GM21423 (cell line): Measurements from ENCODE around the gene ANAPC15.
A peak's percentile ranks its signal among the peaks of the same experiment; 100 is the strongest.

ENCODE experiments used
- ATAC-seq: cut with Tn5 transposase; IDR thresholded peaks from one replicate; pipeline ENCODE4 v1.9.1; 2021; ENCODE audit warnings: mild to moderate bottlenecking, moderate library complexity; ENCODE audit not compliant: unreplicated experiment

ANAPC15 gene

GRCh38 chr11:72127923-72128322, 15.4 kb upstream of the ANAPC15 start:
- ATAC-seq = no peak

DNA sequence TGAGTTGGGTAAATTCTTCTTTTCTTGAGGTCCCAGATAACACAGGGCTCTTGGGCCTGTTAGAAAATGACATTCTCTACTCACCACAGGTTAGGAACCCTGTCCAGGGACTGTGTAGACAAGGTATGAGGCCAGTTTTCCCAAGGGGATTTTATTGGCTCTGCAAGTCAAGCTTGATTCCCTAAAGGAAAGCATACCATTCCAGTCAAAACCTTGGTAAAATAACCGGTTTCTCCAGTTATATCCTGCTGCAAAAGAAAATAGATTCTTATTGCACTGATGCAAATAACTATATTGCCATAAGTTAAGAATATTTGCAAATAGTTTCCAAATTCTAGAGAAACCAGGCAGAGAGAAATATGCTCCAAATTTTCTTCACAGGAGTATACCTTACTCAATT, 13.5 kb upstream of the ANAPC15 start:
- ATAC-seq = no peak

DNA sequence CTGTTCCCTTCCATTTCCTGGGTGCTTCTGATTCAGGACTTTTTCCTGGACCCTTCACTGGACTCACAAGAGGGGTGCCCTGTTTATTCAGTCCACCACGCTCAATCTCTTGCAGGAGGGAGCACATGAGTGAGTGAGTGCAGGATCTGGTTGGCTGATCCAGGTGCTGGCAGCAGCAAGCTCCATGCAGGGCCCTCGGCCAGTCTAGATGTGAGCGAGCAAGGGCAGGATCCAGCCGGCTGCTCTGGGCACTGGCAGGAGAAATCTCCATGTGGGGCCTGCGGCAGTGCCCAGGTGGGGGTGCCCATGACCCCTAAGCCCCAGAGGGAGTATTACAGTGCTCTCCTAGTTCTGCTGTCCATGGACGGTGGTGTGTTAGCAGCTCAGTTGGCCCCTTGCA, 11.6 kb upstream of the ANAPC15 start:
- ATAC-seq = no peak

GRCh38 chr11:72123117-72123653, 10.7 kb upstream of the ANAPC15 start:
- ATAC-seq = no peak

GRCh38 chr11:72122607-72123006, 10.1 kb upstream of the ANAPC15 start:
- ATAC-seq = no peak

DNA sequence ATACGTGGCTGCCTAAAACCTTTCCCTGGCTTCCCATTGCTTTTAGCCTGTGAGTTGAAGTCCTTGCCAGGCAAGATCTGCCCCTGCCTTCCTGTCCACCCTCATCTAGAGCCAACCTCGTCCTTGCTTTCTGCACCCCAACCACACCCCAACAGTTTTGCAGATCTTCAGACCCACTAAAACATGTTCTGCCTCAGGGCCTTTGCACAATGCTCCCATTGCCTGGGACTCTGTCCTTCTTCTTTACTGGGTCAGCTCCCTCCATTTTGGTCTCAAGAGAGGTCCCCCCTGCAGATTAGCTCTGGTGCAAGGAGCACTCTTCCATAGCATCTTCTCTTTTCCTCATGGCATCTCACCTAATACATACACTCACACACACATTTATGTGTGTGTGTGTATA, 8.4 kb upstream of the ANAPC15 start:
- no peak for ATAC-seq

DNA sequence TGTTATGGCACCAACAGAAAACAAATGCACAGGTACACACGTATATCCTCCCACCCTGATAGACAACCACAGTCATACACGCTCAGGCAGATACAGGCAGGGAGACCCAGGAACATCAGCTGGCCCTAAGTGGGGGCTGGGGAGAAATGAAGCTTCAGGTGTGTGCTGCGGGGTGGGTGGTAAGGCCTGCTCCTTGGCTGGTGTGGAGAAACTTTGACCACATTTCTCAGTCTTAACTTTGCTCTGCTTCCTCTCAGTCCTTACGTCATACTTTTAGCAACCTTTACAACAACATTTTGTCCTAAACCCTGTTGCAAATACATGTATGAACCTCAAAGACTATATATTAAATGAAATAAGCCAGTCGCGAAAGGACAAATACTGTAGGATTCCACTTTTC, 6.7 kb upstream of the ANAPC15 start:
- ATAC-seq = no peak

DNA sequence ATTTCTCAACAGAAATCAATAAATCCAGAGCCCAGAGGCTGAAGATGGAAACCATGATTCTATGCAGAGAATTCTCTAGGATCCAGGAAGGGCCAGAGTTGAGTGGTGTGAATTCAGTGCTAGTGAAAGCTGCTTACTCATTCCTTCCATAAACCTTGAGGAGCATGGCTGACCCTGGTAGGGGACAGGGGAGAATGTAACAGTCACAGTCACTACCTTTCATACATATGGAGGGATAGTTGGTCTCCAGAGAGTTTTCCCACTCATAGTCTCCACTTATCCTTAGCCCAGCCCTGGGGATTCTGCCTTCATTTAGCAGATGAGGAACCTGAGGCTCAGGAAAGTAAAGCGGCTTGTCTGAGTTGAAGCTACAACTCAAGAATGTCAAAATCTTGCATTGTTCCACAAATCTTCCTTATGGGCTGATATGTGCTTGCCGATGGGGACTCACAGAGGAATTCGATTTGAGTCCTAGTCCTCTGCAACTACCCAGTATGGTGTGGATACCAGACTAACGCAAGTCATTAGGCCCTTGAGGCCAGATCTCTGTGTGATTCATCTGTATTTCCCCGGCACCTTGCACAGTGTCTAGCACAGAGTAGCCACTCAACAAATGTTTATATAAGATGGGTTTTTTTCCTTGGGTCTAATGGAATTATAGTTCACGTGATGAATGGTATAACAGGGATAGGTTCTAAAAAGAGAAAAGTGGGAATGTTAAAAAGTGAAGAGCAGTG, 3.7 kb upstream of the ANAPC15 start:
- ATAC-seq = no peak

- ATAC-seq = no peak
These were observed 2.1 kb upstream of the ANAPC15 start for GRCh38 chr11:72114570-72114969.

- ATAC-seq = no peak
These were observed 698 bp upstream of the ANAPC15 start for GRCh38 chr11:72112978-72113808.

- no peak for ATAC-seq
These were observed 974 bp downstream of the ANAPC15 start for GRCh38 chr11:72111300-72112142.

DNA sequence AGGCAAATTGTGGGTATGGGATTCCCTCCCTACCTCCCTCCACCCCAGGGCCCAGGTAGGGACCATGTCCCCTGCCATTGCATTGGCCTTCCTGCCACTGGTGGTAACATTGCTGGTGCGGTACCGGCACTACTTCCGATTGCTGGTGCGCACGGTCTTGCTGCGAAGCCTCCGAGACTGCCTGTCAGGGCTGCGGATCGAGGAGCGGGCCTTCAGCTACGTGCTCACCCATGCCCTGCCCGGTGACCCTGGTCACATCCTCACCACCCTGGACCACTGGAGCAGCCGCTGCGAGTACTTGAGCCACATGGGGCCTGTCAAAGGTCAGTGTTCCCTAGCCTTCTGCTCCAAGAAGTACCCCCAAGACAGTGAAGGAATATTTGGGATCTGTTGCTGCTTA, 6.6 kb downstream of the ANAPC15 start, which contains the start of gene TOMT:
TOMT (plus strand) TSS at position 37 of the 400 bp plus-strand sequence; CDS start at position 65, 28 bp downstream.
- ATAC-seq = no peak

DNA sequence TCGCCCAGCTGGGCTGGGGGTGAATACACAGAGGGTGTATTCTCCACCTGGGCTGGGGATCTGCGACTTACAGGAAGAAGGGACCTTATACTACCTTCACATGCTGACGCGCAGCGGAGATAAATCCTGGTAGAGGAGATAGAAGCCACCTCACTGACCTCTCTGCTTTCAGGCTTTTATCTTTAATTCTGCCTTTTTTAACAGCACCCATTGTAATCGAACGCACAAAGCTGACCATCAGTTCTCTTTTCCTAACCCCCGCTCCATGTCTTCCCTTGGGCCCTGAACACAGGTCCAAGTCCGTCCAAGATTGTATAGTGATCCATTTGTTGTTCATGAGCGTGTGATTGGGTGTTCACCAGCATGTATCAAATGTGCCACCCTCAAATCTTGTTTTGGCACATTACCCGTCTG, 8.7 kb downstream of the ANAPC15 start:
- no peak for ATAC-seq

DNA sequence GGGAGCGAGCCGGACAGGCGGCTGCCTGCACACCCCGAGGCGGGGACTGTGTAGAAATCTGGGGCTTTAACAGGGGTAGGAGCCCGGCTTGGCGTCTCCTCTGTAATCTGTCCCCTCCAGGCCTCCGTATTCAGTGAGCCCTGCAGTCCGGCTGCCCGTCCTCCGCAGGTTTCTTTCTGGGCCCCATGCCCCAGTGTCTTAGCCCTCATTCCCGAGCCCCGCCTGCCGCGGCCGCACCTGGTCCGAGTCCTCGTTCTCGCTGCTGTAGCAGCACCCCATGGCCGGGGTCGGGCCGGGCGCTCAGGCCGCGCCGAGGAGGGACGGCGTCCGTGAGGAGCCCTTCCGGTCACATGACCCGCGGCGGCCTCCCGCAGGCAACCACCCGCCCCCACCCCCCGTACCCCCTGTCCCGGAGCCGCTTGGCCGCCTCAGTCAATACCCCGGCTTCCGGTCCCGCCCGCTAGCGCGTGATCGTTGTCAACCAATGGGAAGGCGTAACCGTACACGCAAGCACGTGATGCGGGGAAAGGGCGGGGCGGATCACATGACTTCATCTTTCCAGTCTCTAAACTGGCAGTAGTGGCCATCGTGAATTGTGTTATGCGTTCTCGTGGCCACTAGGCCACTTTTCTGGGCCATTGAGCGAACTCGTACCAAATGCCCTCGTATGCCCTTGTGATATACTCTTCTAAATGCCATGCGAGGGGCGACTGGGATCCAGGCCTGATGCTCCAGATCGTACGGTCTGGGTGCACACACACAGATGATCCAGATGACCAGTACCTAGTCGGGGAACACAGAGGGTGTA, 9.3 kb downstream of the ANAPC15 start, which contains the start of gene LAMTOR1:
LAMTOR1 (minus strand) TSS at position 352 of the 808 bp plus-strand sequence; CDS start at position 279, 73 bp downstream.
- peak; percentile 88 for ATAC-seq

DNA sequence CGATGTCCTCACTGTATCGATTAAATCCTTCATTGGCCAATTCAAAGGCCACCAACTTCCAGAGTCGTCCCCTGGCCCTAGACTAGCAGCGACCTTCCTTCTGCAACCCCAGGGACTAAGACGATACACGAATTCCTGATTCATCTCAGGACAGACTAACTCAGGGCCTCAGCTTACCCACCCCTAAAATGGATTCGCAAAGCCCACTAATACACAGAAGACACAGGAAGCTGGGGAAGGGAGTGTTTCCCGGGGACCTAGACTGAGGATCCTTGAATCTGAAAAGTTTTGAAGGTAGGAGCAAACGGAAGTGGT, 9.9 kb downstream of the ANAPC15 start:
- ATAC-seq = no peak

DNA sequence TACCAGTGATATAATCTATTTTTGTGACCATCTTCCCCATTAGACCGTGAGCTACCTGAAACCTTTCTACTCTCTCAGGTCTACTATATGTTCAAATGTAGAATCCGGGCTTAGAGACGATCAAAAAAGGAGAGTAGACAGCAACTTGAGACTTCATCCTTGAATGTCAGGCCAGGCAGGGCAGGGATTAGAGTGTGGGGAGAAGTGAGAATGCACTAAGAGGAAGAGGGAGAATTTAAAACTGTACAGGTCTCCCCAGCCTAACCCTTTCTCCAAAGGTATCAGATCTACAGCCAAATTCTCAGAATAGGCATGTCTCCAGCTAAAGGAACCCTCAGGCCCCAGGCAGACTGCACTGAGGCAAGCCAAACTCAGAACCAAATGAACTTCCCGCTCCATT, 10.3 kb downstream of the ANAPC15 start:
- no peak for ATAC-seq

DNA sequence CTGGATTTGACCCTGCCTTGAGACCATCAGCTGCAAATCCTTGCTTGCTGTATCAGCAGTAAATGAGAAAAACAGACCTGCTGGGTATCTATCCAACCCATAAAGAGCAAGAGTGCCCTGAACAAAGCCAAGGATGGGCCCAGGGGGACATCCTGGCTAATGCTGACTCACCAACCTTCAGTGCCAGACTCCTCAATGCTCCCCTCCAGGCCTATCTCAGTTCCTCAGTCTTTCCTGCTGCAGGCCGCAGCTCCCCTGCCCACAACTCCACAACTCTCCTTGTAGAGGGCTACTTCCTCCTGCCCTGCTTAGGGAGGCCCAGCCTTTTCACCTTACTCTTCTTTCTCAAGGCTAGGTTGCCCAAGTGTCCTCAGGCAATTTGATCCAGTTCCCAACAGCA, 12.0 kb downstream of the ANAPC15 start:
- ATAC-seq = no peak

DNA sequence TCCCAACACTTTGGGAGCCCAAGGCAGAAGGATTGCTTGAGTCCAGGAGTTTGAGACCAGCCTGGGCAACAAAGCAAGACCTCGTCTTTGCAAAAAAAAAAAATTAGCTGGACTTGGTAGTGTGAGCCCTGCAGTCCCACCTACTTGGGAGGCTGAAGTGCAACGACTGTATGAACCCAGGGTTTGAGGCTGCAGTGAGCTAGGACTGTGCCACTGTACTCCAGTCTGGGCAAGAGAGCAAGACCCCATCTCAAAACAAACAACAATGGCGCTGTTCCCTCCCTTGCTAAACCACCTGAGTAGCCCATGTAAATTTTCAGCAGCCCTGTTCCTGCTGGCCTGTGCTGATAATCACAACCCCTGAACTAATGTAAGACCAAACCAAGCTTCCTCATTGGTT, 12.5 kb downstream of the ANAPC15 start:
- ATAC-seq = no peak

- ATAC-seq = no peak
These were observed 13.8 kb downstream of the ANAPC15 start for GRCh38 chr11:72098741-72099140.

DNA sequence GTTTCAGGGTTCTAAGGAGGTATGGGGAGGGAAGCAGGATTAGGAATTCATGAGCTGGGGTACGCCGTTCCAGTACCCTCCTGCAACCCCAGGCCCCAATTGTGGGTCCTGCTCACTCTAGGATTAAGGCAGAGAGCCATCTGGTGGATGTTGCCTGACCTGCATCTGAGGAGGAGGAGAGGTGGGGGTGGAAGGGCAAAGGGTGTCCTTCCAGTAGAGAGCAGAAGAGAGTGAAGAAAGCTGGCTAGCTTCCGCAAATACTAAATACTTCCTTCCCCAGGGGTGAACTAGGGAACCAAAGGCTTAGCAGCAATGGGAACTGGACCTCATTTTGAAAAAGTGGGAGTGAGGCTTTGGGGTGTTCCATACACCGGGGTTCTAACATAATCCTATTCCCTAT, 21.2 kb downstream of the ANAPC15 start:
- ATAC-seq = no peak
